ENCODE results near the gene MYO16. TPM values are rescaled to one million over a fixed set of nuclear protein-coding genes. Genes with fewer than 3 reads are reported as not detected.

The MYO16 gene
- total RNA-seq, 1 donor from 2014 or later = not detected

GRCh38 chr13:108919036-108919907, 289.9 kb downstream of the MYO16 start:
- DNase-seq = no peak
- H3K27me3 Mint-ChIP-seq = no peaks in the 10 kb centered on the region
- H3K4me1 Mint-ChIP-seq = peaks cover 29% of the 10 kb centered on the region
- H3K9me3 Mint-ChIP-seq = no peaks in the 10 kb centered on the region
- intact Hi-C loops (cut with micrococcal nuclease) = loop anchor here (5.0 kb wide), 1 partner anchor 702 kb away; the partner anchor contains the start of genes ABHD13 and LIG4
- H3K27ac Mint-ChIP-seq = peak overlapping the region; percentile 45
- H3K36me3 Mint-ChIP-seq (ENCODE audit: low read depth) = peaks cover 2% of the 10 kb centered on the region
- no peak overlapping the region for H3K4me3 Mint-ChIP-seq

GRCh38 chr13:108920137-108920536, 290.7 kb downstream of the MYO16 start:
- Mint-ChIP-seq H3K9me3 (no peaks in the 10 kb centered on the region), H3K4me3 (no peak overlapping the region), H3K4me1 (peaks cover 27% of the 10 kb centered on the region), H3K27ac (peak overlapping the region; percentile 27), H3K27me3 (no peaks in the 10 kb centered on the region), H3K36me3 (ENCODE audit: low read depth) (peaks cover 2% of the 10 kb centered on the region)
- DNase-seq = no peak
- intact Hi-C loops (cut with micrococcal nuclease) = no loop called here

- Mint-ChIP-seq H3K4me3 (no peak overlapping the region), H3K36me3 (ENCODE audit: low read depth) (no peaks in the 10 kb centered on the region), H3K9me3 (no peaks in the 10 kb centered on the region), H3K27me3 (peaks cover 3% of the 10 kb centered on the region), H3K4me1 (peaks cover 16% of the 10 kb centered on the region), H3K27ac (no peak overlapping the region)
- no peak for DNase-seq
- intact Hi-C loops (cut with micrococcal nuclease) = no loop called here
Observed at GRCh38 chr13:108921238-108921637, 291.8 kb downstream of the MYO16 start.

GRCh38 chr13:108922108-108922507, 292.7 kb downstream of the MYO16 start:
- H3K9me3 Mint-ChIP-seq = no peaks in the 10 kb centered on the region
- H3K27ac Mint-ChIP-seq = no peak overlapping the region
- no peak overlapping the region for H3K4me3 Mint-ChIP-seq
- H3K4me1 Mint-ChIP-seq = peaks cover 11% of the 10 kb centered on the region
- intact Hi-C loops (cut with micrococcal nuclease) = no loop called here
- DNase-seq = no peak
- peaks cover 4% of the 10 kb centered on the region for H3K27me3 Mint-ChIP-seq
- no peaks in the 10 kb centered on the region for H3K36me3 Mint-ChIP-seq (ENCODE audit: low read depth)

- no peaks in the 10 kb centered on the region for H3K9me3 Mint-ChIP-seq
Observed at GRCh38 chr13:108923386-108924047, 294.1 kb downstream of the MYO16 start.

GRCh38 chr13:108924134-108924533, 294.7 kb downstream of the MYO16 start:
- peaks cover 4% of the 10 kb centered on the region for H3K27me3 Mint-ChIP-seq
- H3K4me1 Mint-ChIP-seq = peaks cover 10% of the 10 kb centered on the region
- H3K36me3 Mint-ChIP-seq (ENCODE audit: low read depth) = no peaks in the 10 kb centered on the region
- no peak for DNase-seq
- intact Hi-C loops (cut with micrococcal nuclease) = no loop called here
- no peak overlapping the region for H3K4me3 Mint-ChIP-seq
- H3K27ac Mint-ChIP-seq = no peak overlapping the region
- no peaks in the 10 kb centered on the region for H3K9me3 Mint-ChIP-seq

More at GRCh38 chr13:108923386-108924047, 294.1 kb downstream of the MYO16 start:
- peaks cover 4% of the 10 kb centered on the region for H3K27me3 Mint-ChIP-seq
- intact Hi-C loops (cut with micrococcal nuclease) = no loop called here
- H3K4me3 Mint-ChIP-seq = no peak overlapping the region
- no peak for DNase-seq
- H3K4me1 Mint-ChIP-seq = peaks cover 11% of the 10 kb centered on the region
- no peak overlapping the region for H3K27ac Mint-ChIP-seq
- H3K36me3 Mint-ChIP-seq (ENCODE audit: low read depth) = no peaks in the 10 kb centered on the region

- no peaks in the 10 kb centered on the region for H3K36me3 Mint-ChIP-seq (ENCODE audit: low read depth)
Observed at GRCh38 chr13:108924541-108924940, 295.1 kb downstream of the MYO16 start.

GRCh38 chr13:108925070-108925469, 295.7 kb downstream of the MYO16 start:
- Mint-ChIP-seq H3K4me1 (peaks cover 3% of the 10 kb centered on the region), H3K9me3 (no peaks in the 10 kb centered on the region), H3K27me3 (peaks cover 4% of the 10 kb centered on the region), H3K27ac (no peak overlapping the region), H3K4me3 (no peak overlapping the region), H3K36me3 (ENCODE audit: low read depth) (no peaks in the 10 kb centered on the region)
- no peak for DNase-seq
- intact Hi-C loops (cut with micrococcal nuclease) = no loop called here

More at GRCh38 chr13:108924541-108924940, 295.1 kb downstream of the MYO16 start:
- H3K4me3 Mint-ChIP-seq = no peak overlapping the region
- H3K27me3 Mint-ChIP-seq = peaks cover 4% of the 10 kb centered on the region
- intact Hi-C loops (cut with micrococcal nuclease) = no loop called here
- H3K27ac Mint-ChIP-seq = no peak overlapping the region
- H3K4me1 Mint-ChIP-seq = peaks cover 6% of the 10 kb centered on the region
- no peak for DNase-seq
- no peaks in the 10 kb centered on the region for H3K9me3 Mint-ChIP-seq

- Mint-ChIP-seq H3K27me3 (peaks cover 11% of the 10 kb centered on the region), H3K36me3 (ENCODE audit: low read depth) (no peaks in the 10 kb centered on the region), H3K27ac (no peak overlapping the region), H3K4me1 (no peaks in the 10 kb centered on the region), H3K4me3 (no peak overlapping the region), H3K9me3 (no peaks in the 10 kb centered on the region)
- no peak for DNase-seq
- intact Hi-C loops (cut with micrococcal nuclease) = no loop called here
Observed at GRCh38 chr13:108926862-108927261, 297.5 kb downstream of the MYO16 start.

GRCh38 chr13:108927615-108928014, 298.2 kb downstream of the MYO16 start:
- H3K4me3 Mint-ChIP-seq = no peak overlapping the region
- no peaks in the 10 kb centered on the region for H3K36me3 Mint-ChIP-seq (ENCODE audit: low read depth)
- DNase-seq = no peak
- no peaks in the 10 kb centered on the region for H3K4me1 Mint-ChIP-seq
- no peak overlapping the region for H3K27ac Mint-ChIP-seq
- H3K27me3 Mint-ChIP-seq = peaks cover 13% of the 10 kb centered on the region
- H3K9me3 Mint-ChIP-seq = no peaks in the 10 kb centered on the region
- intact Hi-C loops (cut with micrococcal nuclease) = no loop called here

- Mint-ChIP-seq H3K4me3 (no peak overlapping the region), H3K27me3 (peaks cover 13% of the 10 kb centered on the region), H3K36me3 (ENCODE audit: low read depth) (no peaks in the 10 kb centered on the region), H3K4me1 (no peaks in the 10 kb centered on the region), H3K9me3 (no peaks in the 10 kb centered on the region), H3K27ac (no peak overlapping the region)
- intact Hi-C loops (cut with micrococcal nuclease) = no loop called here
- no peak for DNase-seq
Observed at GRCh38 chr13:108929532-108930206, 300.3 kb downstream of the MYO16 start.

- H3K27ac Mint-ChIP-seq = no peak overlapping the region
- DNase-seq = no peak
- H3K36me3 Mint-ChIP-seq (ENCODE audit: low read depth) = no peaks in the 10 kb centered on the region
- no peaks in the 10 kb centered on the region for H3K9me3 Mint-ChIP-seq
- no peaks in the 10 kb centered on the region for H3K4me1 Mint-ChIP-seq
- peaks cover 18% of the 10 kb centered on the region for H3K27me3 Mint-ChIP-seq
- intact Hi-C loops (cut with micrococcal nuclease) = no loop called here
- H3K4me3 Mint-ChIP-seq = no peak overlapping the region
Observed at GRCh38 chr13:108932196-108932595, 302.8 kb downstream of the MYO16 start.

GRCh38 chr13:108933061-108933460, 303.6 kb downstream of the MYO16 start:
- intact Hi-C loops (cut with micrococcal nuclease) = no loop called here
- Mint-ChIP-seq H3K9me3 (no peaks in the 10 kb centered on the region), H3K4me3 (no peak overlapping the region), H3K36me3 (ENCODE audit: low read depth) (no peaks in the 10 kb centered on the region), H3K27ac (no peak overlapping the region), H3K4me1 (no peaks in the 10 kb centered on the region), H3K27me3 (peaks cover 18% of the 10 kb centered on the region)
- DNase-seq = no peak

GRCh38 chr13:108938155-108938554, 308.7 kb downstream of the MYO16 start:
- Mint-ChIP-seq H3K27ac (no peak overlapping the region), H3K4me3 (no peak overlapping the region), H3K9me3 (no peaks in the 10 kb centered on the region), H3K4me1 (no peaks in the 10 kb centered on the region), H3K36me3 (ENCODE audit: low read depth) (no peaks in the 10 kb centered on the region), H3K27me3 (peaks cover 10% of the 10 kb centered on the region)
- peak; percentile 19 for DNase-seq
- intact Hi-C loops (cut with micrococcal nuclease) = no loop called here

Data from activated CD4-positive, alpha-beta T cell treated with anti-CD3 and anti-CD28 coated beads, Interleukin-2, amount 10 ng/mL, durations not matched to agents 24 days and 14 days (primary cell).